ENCODE measurements around the gene HIP1. TPM values are rescaled to one million over a fixed set of nuclear protein-coding genes. Genes with fewer than 3 reads are reported as not detected.

The HIP1 gene
- total RNA-seq, 1 experiment from 2014 or later: 13.7 TPM

DNA sequence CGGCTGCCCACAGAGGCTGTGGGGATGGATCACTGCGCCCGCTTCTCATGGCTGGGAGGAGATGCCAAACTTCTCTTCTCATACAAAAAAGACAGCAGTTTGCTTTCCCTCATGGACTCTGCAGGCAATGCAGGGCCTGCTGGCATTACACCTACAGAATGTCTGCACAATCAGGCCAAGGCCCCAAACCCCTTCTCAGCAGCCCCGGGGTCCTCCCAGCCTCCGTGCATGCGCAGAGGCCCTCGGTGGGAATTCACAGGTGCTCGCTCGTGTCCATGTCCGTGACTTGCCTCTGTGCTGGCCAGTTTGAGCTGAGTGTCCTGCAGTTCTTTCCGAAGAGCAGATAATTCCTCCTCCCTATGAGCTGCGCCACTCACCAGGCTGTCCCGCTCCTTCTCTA, 183.0 kb downstream of the HIP1 start:
- no peak overlapping the region for H3K27ac Mint-ChIP-seq (ENCODE audit: unreplicated experiment)
- H3K4me1 Mint-ChIP-seq (ENCODE audit: low read depth, unreplicated experiment): no peaks in the 10 kb centered on the region
- H3K4me3 Mint-ChIP-seq (ENCODE audit: unreplicated experiment): no peak overlapping the region
- intact Hi-C loops (cut with micrococcal nuclease; ENCODE audit: unreplicated experiment): no loop called here
- H3K9me3 ChIP-seq: no peaks in the 10 kb centered on the region
- ChIA-PET CTCF (no interaction called here), POLR2A (no interaction called here)
- TF ChIP-seq, protein P1, sequence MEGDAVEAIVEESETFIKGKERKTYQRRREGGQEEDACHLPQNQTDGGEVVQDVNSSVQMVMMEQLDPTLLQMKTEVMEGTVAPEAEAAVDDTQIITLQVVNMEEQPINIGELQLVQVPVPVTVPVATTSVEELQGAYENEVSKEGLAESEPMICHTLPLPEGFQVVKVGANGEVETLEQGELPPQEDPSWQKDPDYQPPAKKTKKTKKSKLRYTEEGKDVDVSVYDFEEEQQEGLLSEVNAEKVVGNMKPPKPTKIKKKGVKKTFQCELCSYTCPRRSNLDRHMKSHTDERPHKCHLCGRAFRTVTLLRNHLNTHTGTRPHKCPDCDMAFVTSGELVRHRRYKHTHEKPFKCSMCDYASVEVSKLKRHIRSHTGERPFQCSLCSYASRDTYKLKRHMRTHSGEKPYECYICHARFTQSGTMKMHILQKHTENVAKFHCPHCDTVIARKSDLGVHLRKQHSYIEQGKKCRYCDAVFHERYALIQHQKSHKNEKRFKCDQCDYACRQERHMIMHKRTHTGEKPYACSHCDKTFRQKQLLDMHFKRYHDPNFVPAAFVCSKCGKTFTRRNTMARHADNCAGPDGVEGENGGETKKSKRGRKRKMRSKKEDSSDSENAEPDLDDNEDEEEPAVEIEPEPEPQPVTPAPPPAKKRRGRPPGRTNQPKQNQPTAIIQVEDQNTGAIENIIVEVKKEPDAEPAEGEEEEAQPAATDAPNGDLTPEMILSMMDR (IDR thresholded peaks at IDR 0.05; ENCODE audit: insufficient read depth in 1 of 2, low read depth in 1 of 2, low read length in 1 of 2, severe bottlenecking in 1 of 2, unreplicated experiment in 1 of 2): no peak
- BruUV-seq (replicated peaks): no TSS peak
- H3K4me1 ChIP-seq: no peaks in the 10 kb centered on the region
- H3K9me3 Mint-ChIP-seq (ENCODE audit: unreplicated experiment): no peaks in the 10 kb centered on the region
- peaks cover 10% of the 10 kb centered on the region for H3K36me3 Mint-ChIP-seq (ENCODE audit: insufficient read depth, unreplicated experiment)
- H3K36me3 ChIP-seq (ENCODE audit: control insufficient read depth, insufficient read depth, low read length): no peaks in the 10 kb centered on the region
- no peak overlapping the region for H3K4me3 ChIP-seq (ENCODE audit: low read depth, low read length)
- no peaks in the 10 kb centered on the region for H3K27me3 Mint-ChIP-seq (ENCODE audit: insufficient read depth, unreplicated experiment)
- DNase-seq: no peak
- no peaks in the 10 kb centered on the region for H3K27me3 ChIP-seq (replicated peaks; ENCODE audit: control insufficient read depth, insufficient read depth, low read length)

DNA sequence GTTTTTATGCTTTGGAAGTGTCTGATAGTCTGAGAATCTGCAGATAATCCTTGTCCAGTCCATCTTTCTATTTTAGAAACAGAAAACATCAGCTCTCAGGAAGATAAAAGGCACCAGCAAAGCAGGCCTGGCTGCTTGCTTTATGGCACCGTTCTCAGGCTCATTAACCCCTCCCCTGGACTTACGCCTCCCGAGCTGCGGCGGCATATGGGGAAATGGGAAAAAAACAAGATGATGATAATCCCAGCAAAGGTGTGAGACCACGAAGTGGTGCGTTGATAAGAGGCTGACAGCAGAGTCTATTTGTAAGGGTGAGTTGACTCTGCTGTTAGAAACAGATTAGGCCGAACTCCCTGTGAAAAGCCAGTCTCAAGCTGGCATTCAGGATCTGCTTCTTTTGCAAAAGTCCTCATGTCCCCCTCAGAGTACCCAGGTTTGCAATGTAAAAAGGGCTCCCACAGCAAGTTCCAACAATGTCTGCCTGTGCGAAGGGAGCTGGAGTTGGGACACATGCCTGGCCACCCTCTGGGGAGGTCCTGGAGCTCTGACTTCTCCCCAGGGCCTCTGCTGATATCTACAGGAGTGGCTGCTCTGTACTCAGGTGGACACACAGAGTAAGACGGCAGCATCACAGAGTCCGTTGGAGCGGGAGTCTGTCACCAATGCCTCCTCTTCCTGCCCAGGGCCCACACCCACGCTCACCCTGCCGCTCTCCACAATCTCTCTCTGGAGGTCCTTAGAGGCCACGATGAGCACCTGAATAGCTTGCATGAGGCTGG, 192.3 kb downstream of the HIP1 start:
- TF ChIP-seq, protein P1 (IDR thresholded peaks at IDR 0.05; ENCODE audit: insufficient read depth in 1 of 2, low read depth in 1 of 2, low read length in 1 of 2, severe bottlenecking in 1 of 2, unreplicated experiment in 1 of 2): no peak
- Mint-ChIP-seq H3K36me3 (ENCODE audit: insufficient read depth, unreplicated experiment) (no peaks in the 10 kb centered on the region), H3K27ac (ENCODE audit: unreplicated experiment) (no peak overlapping the region), H3K9me3 (ENCODE audit: unreplicated experiment) (no peaks in the 10 kb centered on the region), H3K27me3 (ENCODE audit: insufficient read depth, unreplicated experiment) (no peaks in the 10 kb centered on the region), H3K4me1 (ENCODE audit: low read depth, unreplicated experiment) (no peaks in the 10 kb centered on the region), H3K4me3 (ENCODE audit: unreplicated experiment) (no peak overlapping the region)
- ChIA-PET CTCF (interaction anchor here (0.6 kb wide), 1 partner anchor 508 kb away, joined by 5 read pairs; no protein-coding TSS in a partner anchor), POLR2A (no interaction called here)
- no peak for DNase-seq
- Histone ChIP-seq H3K9me3 (no peaks in the 10 kb centered on the region), H3K27me3 (replicated peaks; ENCODE audit: control insufficient read depth, insufficient read depth, low read length) (no peaks in the 10 kb centered on the region), H3K36me3 (ENCODE audit: control insufficient read depth, insufficient read depth, low read length) (no peaks in the 10 kb centered on the region; the same call in 1 of the 2 replicates), H3K4me1 (no peaks in the 10 kb centered on the region), H3K4me3 (ENCODE audit: low read depth, low read length) (no peak overlapping the region)
- intact Hi-C loops (cut with micrococcal nuclease; ENCODE audit: unreplicated experiment): no loop called here
- no TSS peak for BruUV-seq (replicated peaks)

DNA sequence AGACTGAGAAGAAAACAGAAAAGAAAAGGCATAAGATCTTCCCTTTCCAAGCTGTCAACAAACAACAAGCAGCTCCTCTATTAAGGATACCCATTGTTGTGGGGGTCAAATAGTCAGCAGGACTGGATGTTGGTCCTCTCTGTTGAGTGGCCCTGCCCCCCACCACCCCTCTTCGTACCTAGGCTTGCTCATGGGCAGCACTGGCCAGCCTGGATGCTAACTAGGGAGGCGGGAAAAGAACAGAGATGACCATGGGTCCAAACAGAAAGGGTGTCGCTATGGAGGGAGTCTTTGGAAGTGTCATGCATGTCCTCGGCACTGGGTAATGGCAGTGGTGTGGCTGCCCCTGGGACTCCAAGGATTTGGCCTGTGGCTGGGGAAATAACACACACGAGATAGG, 201.0 kb downstream of the HIP1 start:
- peak in 1 of 2 experiments; percentile 19 for DNase-seq
- Mint-ChIP-seq H3K9me3 (ENCODE audit: unreplicated experiment) (no peaks in the 10 kb centered on the region), H3K4me3 (ENCODE audit: unreplicated experiment) (no peak overlapping the region), H3K27me3 (ENCODE audit: insufficient read depth, unreplicated experiment) (no peaks in the 10 kb centered on the region), H3K4me1 (ENCODE audit: low read depth, unreplicated experiment) (no peaks in the 10 kb centered on the region), H3K36me3 (ENCODE audit: insufficient read depth, unreplicated experiment) (peaks cover 4% of the 10 kb centered on the region), H3K27ac (ENCODE audit: unreplicated experiment) (no peak overlapping the region)
- no peaks in the 10 kb centered on the region for H3K4me1 ChIP-seq
- POLR2A ChIA-PET: no interaction called here
- BruUV-seq (replicated peaks): no TSS peak
- no peaks in the 10 kb centered on the region for H3K27me3 ChIP-seq (replicated peaks; ENCODE audit: control insufficient read depth, insufficient read depth, low read length)
- intact Hi-C loops (cut with micrococcal nuclease; ENCODE audit: unreplicated experiment): no loop called here
- H3K4me3 ChIP-seq (ENCODE audit: low read depth, low read length): no peak overlapping the region
- TF ChIP-seq, protein P1 (IDR thresholded peaks at IDR 0.05; ENCODE audit: insufficient read depth in 1 of 2, low read depth in 1 of 2, low read length in 1 of 2, severe bottlenecking in 1 of 2, unreplicated experiment in 1 of 2): no peak
- no peaks in the 10 kb centered on the region; the same call in 1 of the 2 replicates for H3K36me3 ChIP-seq (ENCODE audit: control insufficient read depth, insufficient read depth, low read length)
- CTCF ChIA-PET: no interaction called here
- H3K9me3 ChIP-seq: no peaks in the 10 kb centered on the region

Measured in Caco-2 (cell line).